ENCODE measurements around the gene HHIPL1.
A peak's percentile ranks its signal among the peaks of the same experiment; 100 is the strongest.

The HHIPL1 gene

GRCh38 chr14:99662846-99663245, 17.9 kb downstream of the HHIPL1 start:
- DNase-seq: no peak

DNA sequence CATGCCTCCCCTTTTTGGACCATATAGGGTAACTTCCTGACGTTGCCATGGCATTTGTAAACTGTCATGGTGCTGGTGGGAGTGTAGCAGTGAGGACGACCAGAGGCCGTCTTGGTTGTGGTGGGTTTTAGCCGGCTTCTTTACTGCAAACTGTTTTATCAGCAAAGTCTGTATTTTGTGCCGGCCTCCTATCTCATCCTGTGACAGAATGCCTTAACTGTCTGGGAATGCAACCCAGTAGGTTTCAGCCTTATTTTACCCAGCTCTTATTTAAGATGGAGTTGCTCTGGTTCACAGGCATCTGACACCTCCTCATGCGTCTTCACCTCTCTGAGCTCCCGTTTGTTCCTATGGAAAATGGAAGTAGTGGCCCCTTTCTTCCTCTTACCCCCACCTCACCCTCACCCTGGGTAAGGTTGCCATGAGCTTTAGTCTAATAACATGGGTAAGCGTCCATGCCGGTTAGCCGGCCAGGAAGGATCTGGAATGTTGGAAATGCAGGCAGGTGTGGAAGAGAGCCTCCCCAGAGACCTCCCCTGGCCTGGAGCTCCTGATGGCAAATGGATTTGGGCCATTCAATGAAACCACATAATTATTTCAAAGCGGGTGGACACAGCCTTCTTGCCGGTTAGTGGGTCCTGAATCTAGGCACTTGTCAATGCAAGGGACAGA, 18.6 kb downstream of the HHIPL1 start:
- DNase-seq: peak; percentile 87

GRCh38 chr14:99664058-99664936, 19.4 kb downstream of the HHIPL1 start:
- DNase-seq: peak; percentile 90

GRCh38 chr14:99664937-99665273, 20.0 kb downstream of the HHIPL1 start:
- no peak for DNase-seq

- no peak for DNase-seq
Observed at GRCh38 chr14:99666533-99666932, 21.6 kb downstream of the HHIPL1 start.

DNA sequence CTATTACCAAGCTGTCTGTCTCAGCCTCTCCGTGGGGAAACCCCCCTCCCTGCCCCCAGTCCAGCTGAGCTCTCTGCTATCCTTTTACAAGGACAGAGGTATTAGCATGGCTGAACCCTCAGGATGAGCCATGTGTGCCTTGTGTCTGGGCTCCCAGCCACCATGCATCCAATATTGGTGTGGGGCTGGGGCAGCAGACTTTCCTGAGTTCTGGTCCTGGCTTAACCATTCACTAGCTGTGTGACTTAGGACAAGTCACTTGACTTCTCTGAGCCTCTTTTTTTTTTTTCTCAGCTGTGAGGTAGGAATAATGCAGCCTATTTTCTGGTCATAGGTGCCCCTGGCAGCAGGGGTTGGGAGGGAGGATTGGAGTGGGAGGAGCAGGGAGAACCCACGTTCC, 22.1 kb downstream of the HHIPL1 start:
- DNase-seq: no peak

- no peak for DNase-seq
Observed at GRCh38 chr14:99667821-99668220, 22.9 kb downstream of the HHIPL1 start.

- no peak for DNase-seq
Observed at GRCh38 chr14:99668307-99669295, 23.7 kb downstream of the HHIPL1 start.

DNA sequence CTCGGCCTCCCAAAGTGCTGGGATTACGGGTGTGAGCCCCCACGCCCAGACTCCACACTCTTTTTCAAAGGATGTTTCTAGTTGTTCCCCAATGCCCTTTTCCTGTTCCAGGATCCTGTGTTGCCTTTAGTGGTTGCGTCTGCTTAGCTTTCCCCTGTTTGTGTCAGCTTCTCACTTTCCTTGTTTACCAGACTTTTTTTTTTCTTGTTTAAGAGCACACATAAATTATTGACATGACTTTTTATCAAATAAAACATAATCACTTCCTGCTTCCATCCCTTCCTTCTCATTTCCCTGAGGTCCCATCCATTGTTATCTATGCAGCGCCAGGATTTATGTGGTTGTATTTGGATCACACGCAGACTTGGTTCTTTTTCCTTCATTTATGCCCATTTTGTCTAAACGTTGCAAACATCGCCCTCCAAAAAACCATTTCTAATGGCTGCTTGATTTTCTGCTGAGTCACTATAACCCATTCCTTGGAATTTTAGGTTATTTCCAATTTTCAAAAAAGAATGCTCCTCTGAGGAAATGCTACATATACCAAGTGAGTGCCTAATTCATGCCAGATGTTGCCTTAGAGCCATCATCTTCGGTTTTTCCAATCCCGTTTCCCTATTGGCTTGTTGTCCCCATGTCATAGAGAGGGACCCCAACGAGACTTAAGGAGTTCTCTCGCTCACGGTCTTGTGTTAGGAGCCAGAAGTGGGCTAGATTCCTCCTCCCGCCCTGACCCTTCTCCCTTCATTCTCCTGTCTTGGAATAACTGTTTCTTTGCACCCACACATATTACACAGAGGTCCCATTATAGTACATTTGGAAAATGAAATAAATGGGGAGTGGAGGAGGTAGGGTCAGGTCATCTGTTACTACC, 25.7 kb downstream of the HHIPL1 start:
- no peak for DNase-seq

- peak; percentile 66 for DNase-seq
Observed at GRCh38 chr14:99671235-99672224, 26.6 kb downstream of the HHIPL1 start.

DNA sequence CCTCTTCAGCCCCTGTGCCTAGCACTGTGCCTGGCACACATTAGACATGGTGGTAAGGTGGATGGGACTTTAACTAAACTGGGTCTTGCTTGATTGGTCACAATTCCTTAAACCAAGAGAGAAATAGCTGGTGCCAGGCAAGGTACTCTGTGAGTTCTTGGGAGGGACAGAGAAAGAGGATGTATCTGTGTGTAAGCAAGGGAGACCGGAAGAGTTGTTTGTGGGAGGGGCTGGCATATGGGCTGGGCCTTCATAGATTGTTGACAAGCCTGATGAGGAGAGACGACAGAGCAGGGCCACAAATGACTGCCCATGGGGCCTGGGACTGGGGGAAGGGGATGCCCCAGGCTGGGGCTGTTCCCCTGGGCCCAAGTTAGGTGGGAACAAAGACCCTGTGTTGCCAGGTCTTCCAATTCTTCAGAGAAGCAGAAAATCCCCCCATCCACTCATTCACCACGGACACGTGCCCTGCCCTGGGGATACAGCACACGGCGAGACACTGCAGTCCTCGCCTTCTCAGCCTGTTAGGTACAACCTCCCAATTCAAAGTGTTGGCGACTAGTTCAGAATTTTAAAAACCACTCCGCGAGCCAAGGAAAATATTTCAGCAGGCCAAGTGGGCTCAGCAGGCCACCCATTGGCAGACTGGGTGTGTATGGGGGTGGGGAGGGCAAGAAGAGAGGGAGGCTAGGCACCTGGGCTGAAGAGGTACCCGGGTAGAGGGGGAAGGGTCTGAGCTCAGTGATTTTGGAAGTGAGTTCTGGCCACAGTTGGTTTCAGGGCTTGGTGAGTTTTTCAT, 27.8 kb downstream of the HHIPL1 start:
- peak; percentile 60 for DNase-seq

DNA sequence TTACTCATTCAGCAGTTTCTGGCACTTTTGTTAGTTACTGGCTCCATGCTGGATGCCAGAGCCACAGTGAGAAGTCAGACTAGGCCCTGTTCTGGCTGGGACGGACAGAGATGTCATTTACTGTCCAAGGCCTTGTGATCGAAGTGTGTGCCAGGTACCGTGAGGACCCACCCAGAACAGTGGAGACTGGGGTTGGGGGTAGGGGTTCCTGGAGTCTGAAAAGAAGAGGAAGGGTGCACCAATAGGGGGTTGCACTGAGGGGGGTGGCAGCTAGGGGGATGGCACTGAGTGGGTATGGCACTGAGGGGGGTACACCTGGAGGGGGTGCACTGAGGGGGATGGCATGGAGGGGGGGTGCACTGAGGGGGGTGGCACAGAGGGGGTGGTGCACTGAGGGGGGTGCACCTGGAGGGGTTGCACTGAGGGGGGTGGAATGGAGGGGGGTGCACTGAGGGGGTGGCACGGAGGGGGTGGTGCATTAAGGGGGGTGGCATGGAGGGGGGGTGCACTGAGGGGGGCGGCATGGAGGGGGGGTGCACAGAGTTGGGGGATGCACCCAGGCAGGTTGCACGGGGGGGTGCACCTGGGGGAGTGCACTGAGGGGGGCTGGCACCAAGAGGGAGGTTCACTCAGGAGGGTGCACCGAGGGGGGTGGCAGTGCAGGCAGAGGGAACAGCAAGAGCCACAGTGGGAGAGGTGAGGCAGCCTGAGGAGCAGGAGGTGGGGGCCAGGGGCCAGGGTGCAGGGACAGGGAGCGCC, 28.6 kb downstream of the HHIPL1 start:
- DNase-seq: no peak

GRCh38 chr14:99674064-99674650, 29.2 kb downstream of the HHIPL1 start:
- peak; percentile 50 for DNase-seq

GRCh38 chr14:99674776-99675381, 29.9 kb downstream of the HHIPL1 start:
- no peak for DNase-seq

- no peak for DNase-seq
Observed at GRCh38 chr14:99675382-99675835, 30.5 kb downstream of the HHIPL1 start.

- DNase-seq: no peak
Observed at GRCh38 chr14:99675951-99676350, 31.0 kb downstream of the HHIPL1 start.

- peak; percentile 58 for DNase-seq
Observed at GRCh38 chr14:99676657-99677056, 31.7 kb downstream of the HHIPL1 start.
